HG03108 (cell line): Measurements from ENCODE around the gene SLC16A4.
"Not testable (repeated sequence)": the region's sequence is repeated elsewhere in the genome, so short reads cannot be mapped to it uniquely, and the experiment has no call there.

ENCODE experiments used
- ATAC-seq: cut with Tn5 transposase; IDR thresholded peaks from one replicate; pipeline ENCODE4 v1.9.1; 2021; ENCODE audit warnings: moderate library complexity; ENCODE audit not compliant: unreplicated experiment

Gene SLC16A4

GRCh38 chr1:110390692-110391245 lies at the start of gene SLC16A4:
SLC16A4 (minus strand) TSS chr1:110391026; CDS start chr1:110389323, 1,703 bp downstream.
- ATAC-seq, result no peak

- ATAC-seq, result not testable (repeated sequence)
Measured at GRCh38 chr1:110439873-110440272, 49.0 kb upstream of the SLC16A4 start.

- no peak for ATAC-seq
Measured at GRCh38 chr1:110438893-110439292, 48.1 kb upstream of the SLC16A4 start.

GRCh38 chr1:110437645-110438299 lies 46.9 kb upstream of the SLC16A4 start:
- not testable (repeated sequence) for ATAC-seq

- no peak for ATAC-seq
Measured at GRCh38 chr1:110436635-110437034, 45.8 kb upstream of the SLC16A4 start.

- no peak for ATAC-seq
Measured at GRCh38 chr1:110434946-110435345, 44.1 kb upstream of the SLC16A4 start.

GRCh38 chr1:110433803-110434202 lies 43.0 kb upstream of the SLC16A4 start:
- ATAC-seq, result no peak

- ATAC-seq, result no peak
Measured at GRCh38 chr1:110433213-110433612, 42.4 kb upstream of the SLC16A4 start.

GRCh38 chr1:110430901-110431300 lies 40.1 kb upstream of the SLC16A4 start:
- ATAC-seq, result no peak

- ATAC-seq, result no peak
Measured at GRCh38 chr1:110430366-110430765, 39.5 kb upstream of the SLC16A4 start.

- ATAC-seq, result no peak
Measured at GRCh38 chr1:110428946-110429345, 38.1 kb upstream of the SLC16A4 start.

GRCh38 chr1:110426854-110427253 lies 36.0 kb upstream of the SLC16A4 start:
- ATAC-seq, result no peak

GRCh38 chr1:110425612-110426152 lies 34.9 kb upstream of the SLC16A4 start:
- ATAC-seq, result no peak

GRCh38 chr1:110424699-110425611 lies 34.1 kb upstream of the SLC16A4 start:
- no peak for ATAC-seq

GRCh38 chr1:110420874-110421793 lies 30.3 kb upstream of the SLC16A4 start:
- no peak for ATAC-seq

- no peak for ATAC-seq
Measured at GRCh38 chr1:110420023-110420662, 29.3 kb upstream of the SLC16A4 start.

- ATAC-seq, result no peak
Measured at GRCh38 chr1:110418729-110419128, 27.9 kb upstream of the SLC16A4 start.

- not testable (repeated sequence) for ATAC-seq
Measured at GRCh38 chr1:110413045-110413444, 22.2 kb upstream of the SLC16A4 start.

GRCh38 chr1:110412576-110412975 lies 21.8 kb upstream of the SLC16A4 start:
- ATAC-seq, result peak; percentile 43

GRCh38 chr1:110411173-110411735 lies 20.4 kb upstream of the SLC16A4 start:
- ATAC-seq, result no peak
